ENCODE measurements around the gene SLC37A1.

GRCh38 chr21:42614811-42615351 is 101.2 kb downstream of the SLC37A1 start:
- TF ChIP-seq CTCF (IDR thresholded peaks at IDR 0.05) (peak in 1 of 6 experiments; percentile 5), POLR2A (IDR thresholded peaks at IDR 0.05) (no peak)
